Activated T-helper 1 cell treated with anti-CD3 and anti-CD28 coated beads, Interleukin-12 subunit alpha, Interleukin-12 subunit beta, Interleukin-2, Interleukin-4 antibody, amounts not matched to agents 30 ng/mL and 10 ng/mL and 1 ng/mL, durations not matched to agents 14 hours and 24 hours and 36 hours (primary cell): Measurements from ENCODE around the gene ZDHHC6. TPM values are rescaled to one million over a fixed set of nuclear protein-coding genes. Genes with fewer than 3 reads are reported as not detected.

Experiments used
- total RNA-seq: library from RNA; stranded (reverse); gene quantifications from 2 replicates; pipeline ENCODE4 v1.2.3, GENCODE V29; 2022

The ZDHHC6 gene
- total RNA-seq, 1 donor from 2014 or later, result 51.9 TPM

Other genes with a start within 250 kb of the ZDHHC6 start
- gene TECTB, start 163.5 kb downstream of the ZDHHC6 start, total RNA-seq, result not detected in 2 replicates
- gene ACSL5, start 72.8 kb downstream of the ZDHHC6 start, total RNA-seq, result 46.7 and 50.7 TPM in 2 replicates
- 39.4 and 39.9 TPM in 2 replicates for gene VTI1A, start 301 bp upstream of the ZDHHC6 start, total RNA-seq